GM12892 (cell line): ENCODE data around the gene ITGB5.

Source experiments
- POLR2A ChIP-seq: IDR thresholded peaks from 2 replicates; pipeline ENCODE4 v1.6.1; 2011; ENCODE audit warnings: low read depth, low read length, control low read depth
- POLR2AphosphoS5 ChIP-seq: IDR thresholded peaks from 2 replicates; pipeline ENCODE4 v1.6.1; 2011; ENCODE audit warnings: low read depth, low read length, control low read depth
- TAF1 ChIP-seq: IDR thresholded peaks from 2 replicates; pipeline ENCODE4 v1.6.1; 2011; ENCODE audit warnings: low read depth, mild to moderate bottlenecking, control low read depth, low read length, borderline replicate concordance

- TF ChIP-seq POLR2AphosphoS5 (no peak), TAF1 (no peak), POLR2A (no peak)
Observed at GRCh38 chr3:124878561-124879336, 8.4 kb downstream of the ITGB5 start.
